ENCODE results near the gene TFF2.

The TFF2 gene

GRCh38 chr21:42379426-42380215 is 28.8 kb upstream of the TFF2 start:
- no peak for TF ChIP-seq CTCF (IDR thresholded peaks at IDR 0.05; ENCODE audit: control insufficient read depth, insufficient read depth, low read depth, low read length, missing control alignments)
- DNase-seq (ENCODE audit: low read depth): no peak
- no peak overlapping the region for H3K4me3 ChIP-seq (ENCODE audit: control insufficient read depth, low read depth, low read length)

GRCh38 chr21:42378418-42378817 is 27.6 kb upstream of the TFF2 start:
- DNase-seq (ENCODE audit: low read depth): no peak
- no peak for TF ChIP-seq CTCF (IDR thresholded peaks at IDR 0.05; ENCODE audit: control insufficient read depth, insufficient read depth, low read depth, low read length, missing control alignments)
- H3K4me3 ChIP-seq (ENCODE audit: control insufficient read depth, low read depth, low read length): no peak overlapping the region

- H3K4me3 ChIP-seq (ENCODE audit: control insufficient read depth, low read depth, low read length): no peak overlapping the region
- no peak for DNase-seq (ENCODE audit: low read depth)
- no peak for TF ChIP-seq CTCF (IDR thresholded peaks at IDR 0.05; ENCODE audit: control insufficient read depth, insufficient read depth, low read depth, low read length, missing control alignments)
Measured at GRCh38 chr21:42377951-42378340, 27.2 kb upstream of the TFF2 start.

- H3K4me3 ChIP-seq (ENCODE audit: control insufficient read depth, low read depth, low read length): no peak overlapping the region
- TF ChIP-seq CTCF (IDR thresholded peaks at IDR 0.05; ENCODE audit: control insufficient read depth, insufficient read depth, low read depth, low read length, missing control alignments): no peak
- no peak for DNase-seq (ENCODE audit: low read depth)
Measured at GRCh38 chr21:42377211-42377950, 26.6 kb upstream of the TFF2 start.

- no peak for DNase-seq (ENCODE audit: low read depth)
- peak; percentile 12 for TF ChIP-seq CTCF (IDR thresholded peaks at IDR 0.05; ENCODE audit: control insufficient read depth, insufficient read depth, low read depth, low read length, missing control alignments)
- no peak overlapping the region for H3K4me3 ChIP-seq (ENCODE audit: control insufficient read depth, low read depth, low read length)
Measured at GRCh38 chr21:42376338-42376982, 25.7 kb upstream of the TFF2 start.

GRCh38 chr21:42375966-42376337 is 25.2 kb upstream of the TFF2 start:
- H3K4me3 ChIP-seq (ENCODE audit: control insufficient read depth, low read depth, low read length): no peak overlapping the region
- DNase-seq (ENCODE audit: low read depth): no peak
- TF ChIP-seq CTCF (IDR thresholded peaks at IDR 0.05; ENCODE audit: control insufficient read depth, insufficient read depth, low read depth, low read length, missing control alignments): no peak
